Upper lobe of left lung (tissue), 4 donors: ENCODE data around the gene ST14.
"Not testable (repeated sequence)": the region's sequence is repeated elsewhere in the genome, so short reads cannot be mapped to it uniquely, and the experiment has no call there.

Experiments used
- EP300 ChIP-seq, 4 donors: sonication (generic); formaldehyde crosslinking; IDR thresholded peaks; one replicate each; pipeline ENCODE4 v1.5.1; 2017; ENCODE audit warnings: antibody characterized with exemption in 4 of 4, control low read depth in 2 of 4
- POLR2A ChIP-seq, 4 donors: fragments of 450-650 bp; IDR thresholded peaks; one replicate each; pipeline ENCODE4 v1.5.1; 2016 to 2017; ENCODE audit warnings: antibody characterized with exemption in 4 of 4, mild to moderate bottlenecking in 2 of 4
- POLR2AphosphoS5 ChIP-seq, 2 donors: sonication (generic); formaldehyde crosslinking; IDR thresholded peaks; one replicate each; pipeline ENCODE4 v1.5.1; 2017; ENCODE audit warnings: antibody characterized with exemption in 2 of 2
- TF ChIP-seq, protein P1 (sequence below), 6 experiments: fragments of 450-650 bp in 4 of 6; fragments of 200-600 bp in 2 of 6; sonication (generic) in 2 of 6; IDR thresholded peaks; one replicate each; pipeline ENCODE4 v1.5.1; 2016 to 2019; ENCODE audit warnings: antibody characterized with exemption in 6 of 6

DNA sequence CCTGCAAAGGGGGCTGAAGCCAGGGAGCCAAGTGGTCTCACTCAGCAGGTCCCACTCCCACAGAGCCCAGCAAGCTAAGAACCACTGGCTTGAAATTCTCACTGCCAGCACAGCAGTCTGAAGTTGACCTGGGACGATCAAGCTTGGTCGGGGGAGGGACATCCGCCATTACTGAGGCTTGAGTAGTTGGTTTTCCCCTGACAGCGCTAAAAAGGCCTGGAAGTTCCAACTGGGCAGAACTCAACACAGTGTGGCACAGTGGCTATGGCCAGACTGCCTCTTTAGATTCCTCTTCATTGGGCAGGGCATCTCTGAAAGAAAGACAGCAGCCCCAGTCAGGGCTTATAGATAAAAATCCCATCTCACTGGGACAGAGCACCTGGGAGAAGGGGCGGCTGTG is 90.3 kb downstream of the ST14 start:
- TF ChIP-seq, protein P1, sequence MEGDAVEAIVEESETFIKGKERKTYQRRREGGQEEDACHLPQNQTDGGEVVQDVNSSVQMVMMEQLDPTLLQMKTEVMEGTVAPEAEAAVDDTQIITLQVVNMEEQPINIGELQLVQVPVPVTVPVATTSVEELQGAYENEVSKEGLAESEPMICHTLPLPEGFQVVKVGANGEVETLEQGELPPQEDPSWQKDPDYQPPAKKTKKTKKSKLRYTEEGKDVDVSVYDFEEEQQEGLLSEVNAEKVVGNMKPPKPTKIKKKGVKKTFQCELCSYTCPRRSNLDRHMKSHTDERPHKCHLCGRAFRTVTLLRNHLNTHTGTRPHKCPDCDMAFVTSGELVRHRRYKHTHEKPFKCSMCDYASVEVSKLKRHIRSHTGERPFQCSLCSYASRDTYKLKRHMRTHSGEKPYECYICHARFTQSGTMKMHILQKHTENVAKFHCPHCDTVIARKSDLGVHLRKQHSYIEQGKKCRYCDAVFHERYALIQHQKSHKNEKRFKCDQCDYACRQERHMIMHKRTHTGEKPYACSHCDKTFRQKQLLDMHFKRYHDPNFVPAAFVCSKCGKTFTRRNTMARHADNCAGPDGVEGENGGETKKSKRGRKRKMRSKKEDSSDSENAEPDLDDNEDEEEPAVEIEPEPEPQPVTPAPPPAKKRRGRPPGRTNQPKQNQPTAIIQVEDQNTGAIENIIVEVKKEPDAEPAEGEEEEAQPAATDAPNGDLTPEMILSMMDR (IDR thresholded peaks at IDR 0.05): not testable (repeated sequence)
- not testable (repeated sequence) for TF ChIP-seq POLR2AphosphoS5, POLR2A, EP300 (IDR thresholded peaks at IDR 0.05)
